Naive B cell (primary cell): Measurements from ENCODE around the gene TSEN2. TPM values are rescaled to one million over a fixed set of nuclear protein-coding genes. Genes with fewer than 3 reads are reported as not detected.

Experiments used
- ATAC-seq, 2 donors: fragments of 150-1000 bp; cut with Tn5 transposase; 2 replicates each; pipeline ENCODE4 v1.10.0; 2021; ENCODE audit warnings: low read depth in 2 of 2, mild to moderate bottlenecking in 2 of 2, moderate library complexity in 2 of 2
- DNase-seq: peaks from one replicate; pipeline ENCODE4 v3.0.0; 2022
- H3K27ac Mint-ChIP-seq, 6 donors: one replicate each; pipeline ENCODE4 v1.8.0; 2020 to 2022; ENCODE audit warnings: mild to moderate bottlenecking in 6 of 6, mixed read lengths in 6 of 6, moderate library complexity in 5 of 6, inconsistent platforms in 2 of 6
- H3K27me3 Mint-ChIP-seq, 3 donors: one replicate each; pipeline ENCODE4 v1.8.0; 2021 to 2022; ENCODE audit warnings: mixed read lengths in 3 of 3, mild to moderate bottlenecking in 1 of 3
- H3K36me3 Mint-ChIP-seq, 2 donors: one replicate each; pipeline ENCODE4 v1.8.0; 2020 to 2022; ENCODE audit warnings: mixed read lengths in 2 of 2, inconsistent platforms in 1 of 2, mild to moderate bottlenecking in 1 of 2
- H3K4me1 Mint-ChIP-seq, 3 donors: one replicate each; pipeline ENCODE4 v1.8.0; 2020 to 2022; ENCODE audit warnings: mixed read lengths in 3 of 3, inconsistent platforms in 1 of 3, mild to moderate bottlenecking in 1 of 3, moderate library complexity in 1 of 3
- H3K4me3 Mint-ChIP-seq, 8 donors: one replicate each; pipeline ENCODE4 v1.8.0; 2020 to 2022; ENCODE audit warnings: mild to moderate bottlenecking in 8 of 8, mixed read lengths in 8 of 8, moderate library complexity in 8 of 8, inconsistent platforms in 2 of 8
- H3K9me3 Mint-ChIP-seq, 7 donors: one replicate each; pipeline ENCODE4 v1.8.0; 2020 to 2022; ENCODE audit warnings: mixed read lengths in 7 of 7, mild to moderate bottlenecking in 5 of 7, inconsistent platforms in 2 of 7, moderate library complexity in 1 of 7
- polyA plus RNA-seq, 6 donors: library from polyadenylated mRNA; unstranded; fragments of 300-500 nt; fragmentation: Illumina TruSeq; gene quantifications; one replicate each; pipeline ENCODE4 v1.2.3, GENCODE V29; 2021; ENCODE audit warnings: low read depth in 6 of 6

Gene TSEN2
- polyA plus RNA-seq: 10 to 100 TPM in 3 of 6 donors, 1 to 10 TPM in 3; 6.6 to 16.1 (median 11.4) TPM

DNA sequence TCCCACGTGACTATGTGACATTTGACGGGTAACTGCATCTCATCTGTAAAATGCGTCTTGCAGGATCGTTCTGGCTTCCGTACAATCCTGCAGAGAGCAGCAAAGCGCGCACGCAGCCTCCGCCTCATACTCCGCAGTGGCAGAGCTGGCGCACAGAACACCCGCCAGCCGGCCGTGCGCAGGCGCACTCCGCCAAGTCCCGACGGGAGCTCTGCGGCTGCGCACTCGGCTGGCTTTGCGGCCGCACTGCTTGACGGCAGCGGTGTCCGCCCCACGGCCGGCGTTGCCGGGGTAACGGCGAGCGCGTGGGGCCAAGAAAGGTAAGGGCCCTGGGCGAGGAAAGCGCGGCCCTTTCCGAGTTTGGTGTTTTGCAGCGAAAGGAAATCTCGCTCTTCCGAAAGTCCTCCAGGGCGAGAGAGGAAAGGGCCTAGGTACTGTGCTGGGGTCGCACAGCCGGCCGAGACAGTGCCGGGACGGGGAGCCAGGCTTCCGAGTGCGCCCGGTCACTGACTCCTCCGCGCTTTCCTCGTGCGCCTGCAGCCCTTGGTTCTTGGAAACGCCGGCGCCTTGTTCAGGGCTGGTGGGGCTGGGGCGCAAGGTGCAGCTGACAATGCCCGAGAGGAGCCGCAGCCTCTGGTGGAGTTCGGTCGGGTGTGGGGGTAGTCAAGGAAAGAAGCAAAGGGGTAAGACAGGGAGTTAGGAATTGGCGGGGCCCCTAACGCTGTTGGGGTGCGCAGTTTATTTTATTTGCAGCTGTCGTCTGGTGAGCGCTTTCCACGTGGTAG is at the start of gene TSEN2:
Gene TSEN2, plus strand, starts transcription at position 283 of the 785 bp plus-strand sequence. CDS start 5,321 bp downstream, outside the sequence.
- H3K4me3 Mint-ChIP-seq: peak within 1 kb of the TSS; percentile 85 to 98 (median 95)
- ATAC-seq (peak; percentile 92 to 94), DNase-seq (peak; percentile 97)
- peaks cover 28 to 34% (median 31%) of the 10 kb centered on the region in 3 donors for H3K4me1 Mint-ChIP-seq
- no peaks in the 10 kb centered on the region for H3K36me3 Mint-ChIP-seq
- no peaks in the 10 kb centered on the region for H3K9me3 Mint-ChIP-seq
- peak within 1 kb of the TSS; percentile 88 to 97 (median 93) for H3K27ac Mint-ChIP-seq
- H3K27me3 Mint-ChIP-seq: no peaks in the 10 kb centered on the region

DNA sequence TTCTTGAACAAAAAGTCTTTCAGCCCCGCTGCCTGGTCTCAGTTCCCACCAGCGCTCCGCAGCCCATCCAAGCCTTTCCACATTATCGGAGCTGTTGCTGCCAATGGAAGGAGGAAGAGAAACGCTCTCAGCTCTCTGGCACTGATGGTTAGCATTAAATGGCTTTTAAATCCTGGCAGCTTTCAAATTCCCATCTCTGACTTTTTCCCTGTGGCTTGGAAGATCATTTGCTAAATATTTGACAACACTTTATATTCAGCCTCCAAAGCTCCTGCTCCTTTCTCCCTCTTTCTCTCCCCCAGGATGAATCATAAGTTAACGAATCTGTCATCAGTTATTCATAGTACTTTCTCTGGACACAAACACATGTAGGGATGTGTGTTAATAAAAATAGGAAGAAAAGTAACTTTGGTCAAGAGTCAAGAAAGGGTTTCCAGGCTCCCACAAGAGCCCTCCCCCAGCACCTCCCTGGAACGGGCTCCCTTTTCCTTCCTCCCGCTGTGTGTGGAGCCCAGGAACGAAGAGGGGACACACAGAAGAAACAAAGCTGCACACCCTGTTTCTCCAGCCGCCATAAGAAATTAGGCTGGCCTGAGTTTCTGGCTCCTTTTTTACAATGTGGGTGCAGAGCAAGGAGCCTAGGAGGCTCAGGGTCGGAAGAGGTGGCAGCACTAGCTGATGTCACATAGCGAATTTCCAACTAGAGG is 47.6 kb upstream of the TSEN2 start:
- Mint-ChIP-seq H3K4me1 (no peaks in the 10 kb centered on the region), H3K36me3 (no peaks in the 10 kb centered on the region), H3K9me3 (no peaks in the 10 kb centered on the region), H3K27ac (no peak overlapping the region), H3K27me3 (peaks cover 15 to 26% (median 20%) of the 10 kb centered on the region in 3 donors), H3K4me3 (peak overlapping the region in 1 of 8 donors; percentile 23)
- ATAC-seq: no peak
- no peak for DNase-seq

DNA sequence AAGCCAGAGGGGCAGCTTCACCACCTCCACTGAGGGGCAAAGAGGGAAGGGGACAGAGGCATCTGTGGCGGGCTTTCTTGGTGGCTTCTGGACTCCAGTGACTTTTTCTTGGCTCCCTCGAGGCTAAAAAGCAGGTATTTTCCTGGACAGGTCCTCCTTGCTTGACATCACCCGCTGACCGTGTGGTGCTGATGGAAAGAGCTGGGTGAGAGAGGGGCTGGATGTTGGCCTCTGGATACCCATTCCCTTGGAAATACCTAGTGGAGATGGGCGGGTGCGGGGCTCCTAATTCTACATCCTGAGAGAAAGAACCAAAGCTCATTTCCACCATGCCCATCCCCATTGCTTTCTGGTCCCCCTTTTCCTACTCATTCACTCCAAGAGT is 47.1 kb upstream of the TSEN2 start:
- no peaks in the 10 kb centered on the region for H3K4me1 Mint-ChIP-seq
- H3K9me3 Mint-ChIP-seq: no peaks in the 10 kb centered on the region
- ATAC-seq (no peak), DNase-seq (no peak)
- H3K27ac Mint-ChIP-seq: no peak overlapping the region
- no peaks in the 10 kb centered on the region for H3K36me3 Mint-ChIP-seq
- H3K27me3 Mint-ChIP-seq: peaks cover 15 to 26% (median 20%) of the 10 kb centered on the region in 3 donors
- peak overlapping the region in 1 of 8 donors; percentile 23 for H3K4me3 Mint-ChIP-seq

DNA sequence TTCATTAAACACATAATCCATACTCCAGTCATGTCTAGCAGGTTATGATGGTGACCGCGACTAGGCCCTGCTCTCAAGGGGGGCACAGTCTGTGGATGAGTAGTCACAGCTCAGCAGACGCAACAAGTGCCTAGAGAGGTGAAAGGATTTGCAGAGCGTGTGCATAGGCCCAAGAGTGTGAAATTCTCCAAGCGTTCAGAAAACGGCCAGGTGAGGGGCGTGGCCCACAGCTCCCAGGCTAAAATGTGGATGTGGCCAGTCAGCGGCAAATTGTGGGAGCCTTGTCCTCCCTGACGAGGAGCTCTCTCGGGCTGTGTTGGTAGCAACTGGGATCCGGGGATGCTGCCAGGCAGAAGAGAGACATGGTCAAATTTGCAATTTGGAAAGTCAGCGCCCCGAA is 46.4 kb upstream of the TSEN2 start:
- DNase-seq: no peak
- H3K9me3 Mint-ChIP-seq: no peaks in the 10 kb centered on the region
- peaks cover 15 to 30% (median 26%) of the 10 kb centered on the region in 3 donors for H3K27me3 Mint-ChIP-seq
- no peaks in the 10 kb centered on the region for H3K36me3 Mint-ChIP-seq
- no peak overlapping the region for H3K4me3 Mint-ChIP-seq
- no peak overlapping the region for H3K27ac Mint-ChIP-seq
- no peaks in the 10 kb centered on the region for H3K4me1 Mint-ChIP-seq
- ATAC-seq: no peak

DNA sequence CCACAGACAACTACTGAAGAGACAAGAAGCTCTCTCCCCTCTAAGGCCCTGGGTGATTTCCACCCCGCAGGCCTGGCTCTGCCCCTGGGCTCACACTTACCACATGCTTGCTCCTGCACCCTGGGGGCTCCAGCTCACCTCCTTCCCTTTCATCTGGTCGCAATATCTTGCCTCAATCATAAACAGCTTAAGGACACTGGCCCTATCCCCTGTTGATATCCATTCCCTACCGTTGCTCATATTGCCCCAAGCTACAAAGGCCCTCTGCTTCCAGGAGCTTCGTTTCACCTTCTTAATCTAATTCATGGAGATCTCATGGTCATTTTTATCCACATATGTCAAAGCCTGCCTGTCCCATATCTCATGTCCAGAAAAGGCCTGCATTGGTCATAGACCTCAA is 46.0 kb upstream of the TSEN2 start:
- Mint-ChIP-seq H3K4me1 (no peaks in the 10 kb centered on the region), H3K36me3 (no peaks in the 10 kb centered on the region), H3K27me3 (peaks cover 20 to 31% (median 30%) of the 10 kb centered on the region in 3 donors), H3K27ac (peak overlapping the region in 1 of 6 donors; percentile 58), H3K9me3 (no peaks in the 10 kb centered on the region), H3K4me3 (no peak overlapping the region)
- ATAC-seq (no peak), DNase-seq (no peak)

DNA sequence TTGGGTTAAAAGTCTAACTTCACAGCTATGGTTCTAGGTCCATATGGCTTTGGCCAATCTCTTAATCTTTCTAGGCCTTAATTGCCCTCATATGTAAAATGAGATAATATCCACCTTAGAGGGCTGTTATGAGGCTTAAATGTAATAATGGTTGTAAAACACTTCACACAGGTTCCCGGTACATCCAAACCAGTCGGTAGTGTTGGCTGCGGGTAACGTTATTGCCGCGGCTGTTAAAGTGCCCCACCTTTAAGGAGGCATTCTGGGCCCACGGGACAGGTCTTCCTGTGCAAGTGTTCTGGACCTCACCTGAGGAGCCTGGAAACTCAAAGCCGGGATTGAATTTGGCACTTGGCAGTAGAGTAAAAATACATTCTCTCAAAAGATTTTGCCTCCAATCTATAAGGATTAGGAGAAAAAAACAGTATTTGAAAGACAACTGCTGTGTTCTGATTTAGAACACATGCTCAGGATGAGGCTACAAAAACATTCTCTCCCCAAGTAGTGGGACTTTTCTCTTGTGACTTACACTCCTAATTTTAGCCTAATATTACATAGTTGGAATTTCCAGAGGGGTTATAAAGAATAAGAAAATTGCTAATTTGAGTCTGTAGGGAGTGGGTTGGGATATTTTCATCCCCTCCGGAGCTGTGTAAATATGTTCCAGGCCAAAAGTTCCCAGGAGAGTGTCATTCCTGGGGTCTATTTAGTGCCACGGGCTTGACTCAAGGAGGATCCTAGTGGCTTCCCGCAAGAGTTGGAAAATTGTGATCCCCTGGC is 44.9 kb upstream of the TSEN2 start:
- H3K27ac Mint-ChIP-seq: no peak overlapping the region

DNA sequence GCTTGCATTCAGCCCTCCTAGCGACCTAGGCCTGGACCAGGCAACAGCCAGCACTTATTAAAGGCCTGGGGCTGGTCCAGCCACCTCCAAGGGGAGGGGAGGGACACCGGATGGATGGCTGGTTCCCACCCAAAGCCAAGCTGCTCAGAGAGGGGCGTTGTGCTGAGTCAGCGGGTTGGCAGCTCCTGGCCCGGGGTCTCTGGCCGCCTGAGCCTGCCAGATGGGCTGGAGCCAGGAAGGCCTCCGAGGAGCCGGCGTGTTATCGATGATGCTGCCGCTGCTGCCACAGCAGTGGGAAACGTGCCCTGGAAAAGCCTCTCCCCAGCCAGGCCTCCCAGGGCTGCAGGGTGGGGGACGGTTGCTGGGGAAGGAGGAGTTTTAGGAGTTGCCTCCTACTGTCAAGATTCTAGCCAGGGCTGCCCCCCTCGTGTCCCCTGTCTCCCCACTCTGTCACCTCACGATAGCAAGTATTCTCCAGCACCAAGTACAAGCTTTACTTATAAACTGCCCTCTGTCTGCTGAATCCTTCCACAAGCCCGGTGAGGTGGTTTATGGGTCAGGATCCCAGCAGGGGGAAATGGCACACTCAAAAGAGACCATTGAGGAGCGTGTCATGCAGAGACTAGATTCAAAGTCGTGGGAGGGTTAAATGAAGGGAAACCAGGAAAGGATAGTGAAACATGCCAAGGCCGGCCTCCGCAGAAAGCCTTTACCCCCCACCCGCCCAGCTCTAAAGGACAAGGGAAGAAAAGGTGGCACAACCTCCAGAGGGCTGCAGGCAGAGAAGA is 43.2 kb upstream of the TSEN2 start:
- ATAC-seq: no peak
- DNase-seq: no peak
- Mint-ChIP-seq H3K4me1 (no peaks in the 10 kb centered on the region), H3K4me3 (no peak overlapping the region), H3K9me3 (no peaks in the 10 kb centered on the region), H3K27me3 (peaks cover 16 to 47% (median 38%) of the 10 kb centered on the region in 3 donors), H3K27ac (no peak overlapping the region), H3K36me3 (no peaks in the 10 kb centered on the region)

More for the DNA sequence above, 44.9 kb upstream of the TSEN2 start:
- H3K36me3 Mint-ChIP-seq: no peaks in the 10 kb centered on the region
- H3K9me3 Mint-ChIP-seq: no peaks in the 10 kb centered on the region
- DNase-seq (no peak), ATAC-seq (no peak)
- peaks cover 26 to 40% (median 38%) of the 10 kb centered on the region in 3 donors for H3K27me3 Mint-ChIP-seq
- H3K4me1 Mint-ChIP-seq: no peaks in the 10 kb centered on the region
- H3K4me3 Mint-ChIP-seq: no peak overlapping the region

DNA sequence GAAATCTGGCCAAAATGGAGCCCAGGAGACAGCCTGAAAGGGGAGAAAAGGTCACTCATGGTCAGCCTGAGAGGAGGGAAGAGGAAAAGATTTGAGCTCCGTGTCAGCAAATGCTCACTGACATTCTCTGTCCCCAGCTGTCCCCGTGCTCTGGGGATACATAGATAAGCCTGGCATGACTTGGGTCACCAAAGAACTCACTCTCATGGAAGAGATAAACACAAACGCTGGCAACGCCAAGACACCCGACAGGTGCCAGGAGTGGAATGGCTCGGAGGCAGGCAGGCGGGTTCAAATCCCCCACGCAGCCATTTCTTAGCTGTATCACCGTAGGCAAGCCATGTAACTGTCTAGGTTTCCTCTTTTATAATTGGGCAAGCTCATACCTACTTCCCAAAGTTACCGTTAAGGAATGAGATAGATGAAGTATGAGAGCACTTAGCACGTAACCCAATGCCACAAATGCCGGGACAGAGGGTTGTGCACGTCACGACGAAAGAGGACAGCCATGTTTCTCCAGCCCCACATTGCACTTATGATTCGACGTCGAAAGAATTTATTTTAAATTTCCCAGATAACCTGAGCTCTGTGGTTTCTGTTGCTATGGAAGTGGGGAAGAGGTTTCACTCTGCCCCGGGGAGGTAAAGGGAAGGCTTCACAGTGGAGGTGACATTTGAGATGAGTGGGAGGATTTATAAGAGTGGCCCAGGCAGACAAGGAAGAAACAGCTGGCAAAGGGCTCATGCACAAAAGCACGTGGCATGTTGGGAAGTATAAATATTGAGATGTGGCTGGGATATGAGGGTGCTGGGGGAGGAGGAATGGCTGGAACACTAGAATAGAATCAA is 41.4 kb upstream of the TSEN2 start:
- Mint-ChIP-seq H3K27ac (peak overlapping the region in 1 of 6 donors; percentile 63), H3K4me3 (no peak overlapping the region), H3K9me3 (peaks cover 0 to 1% (median 0%) of the 10 kb centered on the region in 7 donors), H3K4me1 (no peaks in the 10 kb centered on the region), H3K36me3 (no peaks in the 10 kb centered on the region), H3K27me3 (peaks cover 19 to 51% (median 23%) of the 10 kb centered on the region in 3 donors)
- ATAC-seq (no peak), DNase-seq (no peak)

DNA sequence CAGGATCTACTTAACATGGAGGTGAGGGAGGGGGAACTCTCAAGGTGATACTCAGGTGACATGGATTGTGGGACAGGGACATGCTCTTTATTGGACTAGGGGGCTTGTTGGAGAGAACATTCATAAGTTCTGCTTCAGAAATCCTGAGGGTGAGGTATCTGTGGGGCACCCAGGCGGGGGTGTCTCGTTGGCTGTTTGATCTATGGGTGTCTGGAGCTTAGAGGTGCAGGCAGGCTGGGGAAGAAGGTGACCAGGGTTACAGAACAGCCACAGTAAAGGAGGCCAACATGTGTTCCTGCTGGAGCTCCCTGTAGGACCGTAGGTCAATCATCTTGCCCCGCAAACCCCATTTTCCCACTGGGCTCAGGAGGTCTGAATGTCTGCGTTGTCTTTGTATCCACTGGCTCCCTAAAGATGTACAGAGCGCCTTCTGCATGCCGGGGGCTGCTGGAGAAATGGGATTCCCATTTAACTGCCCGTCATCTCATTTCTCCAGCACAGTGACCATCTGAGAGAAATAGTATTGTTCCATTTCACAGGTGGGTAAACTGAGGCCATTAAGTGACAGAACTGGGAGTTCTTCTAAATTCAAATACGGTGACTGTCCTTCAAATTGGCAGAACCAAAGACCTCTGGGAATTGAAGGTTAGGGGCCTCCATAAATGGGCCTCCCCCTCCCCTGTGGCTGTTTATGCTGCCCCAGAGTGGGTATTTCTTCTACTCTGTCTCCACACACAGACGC is 40.3 kb upstream of the TSEN2 start:
- Mint-ChIP-seq H3K9me3 (peaks cover 0 to 4% (median 0%) of the 10 kb centered on the region in 7 donors), H3K27me3 (peaks cover 19 to 51% (median 23%) of the 10 kb centered on the region in 3 donors), H3K4me1 (no peaks in the 10 kb centered on the region), H3K27ac (no peak overlapping the region), H3K4me3 (no peak overlapping the region), H3K36me3 (no peaks in the 10 kb centered on the region)
- DNase-seq (no peak), ATAC-seq (no peak)

DNA sequence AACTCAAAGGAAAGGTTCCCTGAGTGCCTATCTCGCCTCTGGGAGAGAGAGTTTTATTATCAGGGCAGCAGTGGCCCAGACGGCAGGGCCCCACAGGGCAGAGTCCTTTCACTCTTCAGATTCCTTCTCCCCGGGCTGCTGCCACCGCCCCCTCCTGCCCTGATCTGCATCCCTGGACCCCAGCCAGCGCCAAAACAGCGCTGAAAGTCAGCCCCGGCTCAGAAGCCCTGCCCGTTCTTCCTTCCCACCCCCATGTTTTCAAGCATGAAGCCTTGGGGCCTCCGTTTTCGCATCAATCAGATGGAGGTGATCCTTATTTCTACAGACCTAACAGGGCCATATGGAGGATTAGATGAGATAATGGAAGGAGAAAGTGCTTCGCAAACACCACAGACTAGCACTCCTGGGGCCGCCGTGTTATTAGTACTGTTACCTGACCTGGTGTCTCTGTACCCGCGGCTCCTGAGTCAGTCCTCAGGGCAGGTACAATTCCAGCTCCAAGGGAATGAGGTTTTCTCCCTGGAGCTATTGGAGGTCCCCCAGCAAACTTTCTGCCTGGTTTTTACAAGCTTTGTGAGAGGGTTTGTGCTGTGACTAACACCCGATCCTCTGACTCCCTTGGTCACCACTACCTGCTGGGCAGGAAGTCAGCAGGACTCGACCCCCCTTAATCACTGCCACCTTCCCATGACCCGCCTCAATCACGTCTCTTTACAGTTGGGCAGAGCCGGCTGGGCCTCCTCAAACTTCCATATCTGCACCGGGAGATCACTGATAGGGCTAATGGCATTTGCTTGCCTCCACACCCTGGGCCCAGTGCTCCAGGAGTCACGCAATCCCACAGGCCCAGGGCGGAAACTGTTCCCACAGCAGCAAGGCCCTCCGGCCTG is 39.5 kb upstream of the TSEN2 start:
- H3K4me3 Mint-ChIP-seq: peak overlapping the region in 1 of 8 donors; percentile 29
- H3K27me3 Mint-ChIP-seq: peaks cover 19 to 51% (median 23%) of the 10 kb centered on the region in 3 donors
- peaks cover 0 to 4% (median 0%) of the 10 kb centered on the region in 7 donors for H3K9me3 Mint-ChIP-seq
- H3K36me3 Mint-ChIP-seq: no peaks in the 10 kb centered on the region
- DNase-seq (no peak), ATAC-seq (no peak)
- H3K4me1 Mint-ChIP-seq: no peaks in the 10 kb centered on the region
- no peak overlapping the region for H3K27ac Mint-ChIP-seq
